Measurements from ENCODE around the gene GDF7.

GDF7 gene

GRCh38 chr2:20645761-20646160, 21.2 kb upstream of the GDF7 start:
- DNase-seq = no peak

GRCh38 chr2:20646446-20646845, 20.5 kb upstream of the GDF7 start:
- DNase-seq = no peak

- no peak for DNase-seq
Measured at GRCh38 chr2:20647211-20647610, 19.7 kb upstream of the GDF7 start.

GRCh38 chr2:20647738-20648137, 19.2 kb upstream of the GDF7 start:
- no peak for DNase-seq

DNA sequence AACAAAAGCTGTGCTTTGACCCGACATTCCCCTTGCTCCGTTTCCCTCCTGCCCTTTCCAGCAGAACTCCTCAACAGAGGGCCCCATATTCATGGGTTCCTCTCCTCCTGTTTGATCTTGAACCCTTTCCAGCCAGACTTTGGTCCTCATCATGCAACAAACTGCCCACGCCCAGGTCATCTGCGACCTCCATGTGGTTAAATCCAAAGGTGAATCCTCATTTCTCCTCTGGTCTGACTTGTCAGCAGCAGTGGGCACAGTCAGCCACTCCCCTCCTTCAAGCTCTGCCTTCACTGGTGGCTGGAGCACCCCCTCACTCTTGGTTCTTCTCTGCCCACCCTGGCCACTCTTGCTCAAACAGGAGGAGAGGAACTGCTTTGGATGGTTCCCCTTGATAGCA, 18.7 kb upstream of the GDF7 start:
- no peak for DNase-seq

- no peak for DNase-seq
Measured at GRCh38 chr2:20648831-20649230, 18.1 kb upstream of the GDF7 start.

GRCh38 chr2:20649576-20649975, 17.4 kb upstream of the GDF7 start:
- DNase-seq = no peak

- DNase-seq = no peak
Measured at GRCh38 chr2:20649976-20650375, 17.0 kb upstream of the GDF7 start.

GRCh38 chr2:20650393-20650876, 16.5 kb upstream of the GDF7 start:
- peak; percentile 33 for DNase-seq

DNA sequence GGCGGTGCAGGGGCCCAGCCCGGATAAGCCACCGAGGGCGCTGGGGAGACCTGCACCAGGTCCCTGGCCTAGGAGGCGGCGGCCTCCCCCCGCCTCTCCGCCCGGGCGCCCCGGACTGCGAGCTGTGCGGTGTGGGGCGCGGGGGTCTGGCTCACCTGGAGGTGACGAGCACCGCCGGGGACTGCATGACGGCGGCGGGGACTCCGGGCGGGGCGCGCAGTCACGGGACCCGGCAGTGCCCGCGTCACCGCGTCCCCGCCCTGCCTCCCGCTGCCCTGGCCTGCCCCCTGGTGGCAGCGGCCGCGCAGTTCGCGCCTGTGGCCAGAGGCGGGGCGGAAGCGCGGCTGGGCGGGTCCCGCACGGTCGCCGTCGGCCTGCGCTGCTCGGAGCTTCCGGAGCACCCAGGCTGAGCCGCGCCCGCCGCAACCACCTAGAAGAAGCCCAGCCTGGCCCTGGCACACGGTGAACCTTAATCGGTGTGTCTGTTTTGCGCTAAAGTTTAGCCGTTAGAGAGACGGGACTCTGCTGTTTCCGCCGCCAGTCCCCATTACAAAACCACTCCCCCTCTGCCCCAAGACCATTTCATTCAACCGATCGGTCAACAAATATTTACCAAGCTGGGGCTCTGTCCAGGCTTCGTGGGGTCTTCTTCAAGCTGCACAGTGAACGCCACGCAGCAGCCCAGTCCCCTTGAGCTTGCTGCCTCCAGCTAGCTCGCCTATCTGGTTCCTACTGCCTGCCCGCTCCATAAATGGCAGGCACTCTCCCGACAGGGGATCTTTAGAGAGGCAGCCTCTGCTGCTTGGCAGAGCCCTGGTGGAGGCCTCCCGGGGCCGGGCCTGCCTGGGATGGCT, 15.8 kb upstream of the GDF7 start, which contains the start of gene HS1BP3:
Gene HS1BP3 (minus strand): TSS at position 222 of the 854 bp plus-strand sequence. CDS start 35 bp downstream, at position 187.
- DNase-seq = peak; percentile 70

DNA sequence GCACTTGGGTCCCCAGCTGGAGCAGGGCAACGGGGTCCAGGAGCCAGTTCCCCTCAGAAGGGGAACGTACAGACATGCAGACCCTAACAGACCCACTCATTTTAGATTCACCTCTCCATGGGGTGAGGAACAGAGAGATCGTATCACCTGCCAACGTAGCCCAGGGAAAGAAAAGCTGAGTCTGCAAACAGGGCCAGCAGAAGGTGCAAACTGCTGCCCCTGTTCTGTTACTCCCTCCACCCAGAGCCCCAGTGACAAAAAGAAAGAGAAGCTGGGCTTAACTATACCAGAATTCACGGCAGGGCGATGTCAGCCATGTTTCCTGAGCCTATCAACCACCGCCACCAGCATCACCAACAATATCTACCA, 15.2 kb upstream of the GDF7 start:
- no peak for DNase-seq

GRCh38 chr2:20652141-20652540, 14.8 kb upstream of the GDF7 start:
- no peak for DNase-seq

- no peak for DNase-seq
Measured at GRCh38 chr2:20652673-20653575, 14.0 kb upstream of the GDF7 start.

DNA sequence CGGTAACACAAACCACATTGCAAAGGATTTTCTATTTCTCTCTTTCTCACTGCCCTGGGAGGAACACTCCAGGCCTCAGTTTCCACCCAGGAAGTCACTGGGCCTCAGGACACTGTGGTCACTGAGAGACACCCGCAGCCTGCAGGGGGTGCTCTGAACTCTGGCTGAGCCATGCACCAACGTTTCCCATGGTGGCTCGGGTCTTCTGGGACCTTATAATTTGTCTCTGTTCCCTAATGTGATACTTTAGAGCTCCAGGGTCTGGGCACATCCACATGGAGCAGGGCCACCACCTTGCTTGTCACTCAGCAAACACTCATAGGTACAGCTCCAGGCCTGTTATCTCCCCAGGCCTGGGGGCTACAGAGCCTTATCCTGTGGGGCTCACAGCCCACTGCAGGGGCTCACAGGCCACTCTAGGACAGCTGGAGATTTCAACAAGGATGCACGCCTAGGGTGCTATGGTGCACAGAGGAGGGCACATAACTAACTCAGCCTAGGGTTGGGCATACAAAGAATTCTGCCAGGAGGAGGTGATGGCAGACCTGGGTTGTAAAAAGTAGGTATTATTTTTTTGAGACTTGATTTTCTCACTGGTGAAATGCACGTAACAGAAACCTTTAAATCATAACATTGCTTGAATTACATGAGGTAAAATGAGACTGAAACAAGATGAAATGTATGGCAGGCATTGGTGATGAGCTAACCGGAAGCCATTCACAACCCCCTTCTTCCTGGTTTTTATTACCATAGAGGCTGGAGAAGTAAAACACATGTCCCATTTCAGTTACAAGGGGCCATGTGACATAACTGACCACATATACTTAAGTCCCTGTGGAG, 13.0 kb upstream of the GDF7 start:
- no peak for DNase-seq

GRCh38 chr2:20654535-20654813, 12.5 kb upstream of the GDF7 start:
- DNase-seq = no peak

DNA sequence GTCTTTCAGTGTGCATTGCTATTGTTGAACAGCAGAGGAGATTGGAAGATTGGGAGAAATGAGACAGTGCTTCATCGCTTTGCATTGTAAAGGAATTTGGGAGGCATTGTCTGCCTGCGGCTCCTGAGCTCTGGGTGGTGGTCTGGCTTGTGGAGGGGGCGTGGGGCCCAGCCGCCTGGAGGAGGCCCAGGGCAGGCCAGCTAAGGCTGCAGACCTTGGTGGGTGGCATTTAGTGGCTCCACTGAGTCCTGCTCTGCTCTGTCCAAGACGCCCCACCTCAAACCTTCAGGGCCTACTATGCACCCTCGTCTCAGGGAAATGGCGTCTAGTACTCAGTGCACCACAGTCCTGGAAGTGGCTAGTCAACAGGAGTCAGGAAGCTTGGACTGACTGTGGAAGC, 10.4 kb upstream of the GDF7 start:
- DNase-seq = no peak

- DNase-seq = no peak
Measured at GRCh38 chr2:20657522-20658235, 9.3 kb upstream of the GDF7 start.

DNA sequence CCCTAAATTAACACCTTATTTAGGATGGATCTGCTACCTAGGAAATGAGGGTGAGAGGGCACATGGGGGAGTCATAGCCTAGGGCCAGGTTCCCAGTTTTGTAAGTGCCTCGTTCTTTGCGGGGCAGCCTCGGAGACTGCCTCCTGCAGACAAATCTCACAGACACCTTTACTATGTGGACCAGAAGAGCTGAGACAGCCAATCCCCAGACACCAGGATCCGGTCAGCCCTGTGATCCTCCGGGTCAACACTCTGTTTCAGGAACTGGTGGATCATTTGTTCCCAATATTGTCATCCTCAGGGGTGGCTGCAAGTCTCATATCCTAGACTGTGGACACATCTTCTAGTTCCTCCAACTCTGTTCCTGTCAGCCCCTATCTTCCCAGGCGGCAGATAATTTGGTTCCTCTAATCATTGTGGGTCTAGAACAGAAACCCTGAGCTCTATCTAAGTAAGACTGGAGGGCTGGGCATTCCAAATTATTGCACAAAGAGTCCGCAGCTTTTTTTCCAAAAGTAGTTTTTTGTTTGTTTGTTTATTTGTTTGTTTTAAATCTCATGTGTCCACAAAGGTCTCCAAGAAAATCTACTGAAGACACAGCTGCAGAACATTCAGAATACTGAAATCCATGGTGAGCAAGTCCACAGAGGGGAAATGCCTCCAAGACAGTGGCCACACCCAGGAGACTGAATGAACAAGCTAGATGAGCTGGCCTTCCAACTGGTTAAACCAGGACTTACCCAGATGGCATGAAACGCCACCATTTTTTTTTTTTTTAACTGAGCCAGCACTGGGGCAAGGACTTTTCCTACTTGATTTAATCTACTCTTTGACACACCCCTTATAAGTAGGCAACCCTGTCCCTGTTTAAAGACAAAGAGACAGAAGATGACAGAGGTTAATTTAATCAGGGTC, 6.2 kb upstream of the GDF7 start:
- no peak for DNase-seq

DNA sequence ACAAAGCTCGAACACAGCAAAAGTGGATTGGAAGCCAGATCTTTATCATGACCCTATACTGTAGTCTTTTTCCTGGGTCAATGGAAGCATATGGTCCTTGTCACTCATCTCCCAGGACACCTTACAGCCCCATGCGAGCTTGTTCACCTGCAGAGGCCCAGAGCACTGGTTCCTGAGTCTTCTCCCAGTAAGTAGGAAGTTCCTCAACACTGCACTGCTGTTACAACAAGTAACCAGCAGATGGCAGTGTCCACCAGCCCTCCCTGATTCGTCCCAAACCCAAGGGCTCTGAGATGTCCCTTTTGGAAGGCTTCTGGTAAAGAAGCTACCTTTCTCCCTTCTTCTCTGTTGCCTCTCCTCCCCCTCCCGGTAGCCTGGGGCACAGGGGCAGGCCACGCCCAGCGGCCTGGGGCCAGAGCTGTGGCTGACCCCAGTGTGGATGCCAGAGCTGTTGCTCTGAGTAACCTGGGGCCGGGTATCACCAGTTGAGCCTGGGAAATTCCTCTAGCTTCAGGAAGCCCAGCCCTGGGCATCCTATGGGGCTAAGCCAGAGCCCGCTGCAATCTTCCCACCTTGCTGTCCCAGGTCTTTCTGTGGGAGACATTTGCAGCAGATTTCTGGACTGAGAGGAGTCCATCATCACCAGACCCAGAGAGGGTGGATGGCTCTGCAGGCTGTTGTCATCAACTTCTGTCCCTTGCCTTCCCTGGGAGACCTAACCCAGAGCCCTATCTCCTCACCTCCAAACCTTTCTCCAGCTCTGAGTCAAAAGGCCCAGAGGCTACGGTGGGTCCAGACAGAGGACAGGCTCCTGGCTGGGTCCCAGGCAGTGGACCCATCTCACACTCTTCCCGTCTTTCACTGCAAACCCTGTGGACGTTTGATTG, 5.3 kb upstream of the GDF7 start:
- DNase-seq = peak; percentile 64

Data from fibroblast of skin of abdomen (primary cell).